DMS53 (cell line): ENCODE results near the gene MAMSTR.
A peak's percentile ranks its signal among the peaks of the same experiment; 100 is the strongest.
"Not testable (repeated sequence)": the region's sequence is repeated elsewhere in the genome, so short reads cannot be mapped to it uniquely, and the experiment has no call there.

Source experiments
- DNase-seq: peaks from one replicate; lab custom pipeline; 2025; lab: John Stamatoyannopoulos, UW

MAMSTR gene

GRCh38 chr19:48719263-48720171, at the start of gene MAMSTR:
MAMSTR (minus strand) TSS chr19:48719725; CDS start chr19:48719031, 694 bp downstream.
- DNase-seq, result no peak

GRCh38 chr19:48768994-48769713, 49.6 kb upstream of the MAMSTR start:
- no peak for DNase-seq

DNA sequence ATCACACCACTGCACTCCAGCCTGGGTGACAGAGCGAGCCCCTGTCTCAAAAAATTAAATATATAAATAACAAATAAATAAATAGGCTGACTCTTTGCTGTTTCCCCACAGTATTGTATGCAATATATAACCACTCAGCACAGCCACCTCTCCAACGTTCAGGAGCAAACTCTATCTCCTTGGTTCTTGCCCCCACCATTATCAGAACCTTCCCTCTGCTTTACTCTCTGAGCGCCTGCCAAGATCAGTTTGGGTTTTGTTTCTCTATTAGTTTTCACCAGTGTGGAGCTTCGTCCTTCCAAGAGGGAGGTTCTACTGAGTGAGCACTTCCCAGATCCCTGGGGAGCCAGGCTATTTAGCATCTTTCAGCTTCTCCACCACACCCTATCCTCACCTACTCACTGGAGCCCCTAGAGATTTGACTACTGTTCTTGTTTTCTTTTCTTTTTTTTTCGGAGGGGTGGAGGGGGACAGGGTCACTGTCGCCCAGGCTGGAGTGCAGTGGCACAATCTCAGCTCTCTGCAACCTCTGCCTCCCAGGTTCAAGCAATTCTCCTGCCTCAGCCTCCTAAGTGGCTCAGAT, 48.7 kb upstream of the MAMSTR start:
- DNase-seq, result not testable (repeated sequence)

DNA sequence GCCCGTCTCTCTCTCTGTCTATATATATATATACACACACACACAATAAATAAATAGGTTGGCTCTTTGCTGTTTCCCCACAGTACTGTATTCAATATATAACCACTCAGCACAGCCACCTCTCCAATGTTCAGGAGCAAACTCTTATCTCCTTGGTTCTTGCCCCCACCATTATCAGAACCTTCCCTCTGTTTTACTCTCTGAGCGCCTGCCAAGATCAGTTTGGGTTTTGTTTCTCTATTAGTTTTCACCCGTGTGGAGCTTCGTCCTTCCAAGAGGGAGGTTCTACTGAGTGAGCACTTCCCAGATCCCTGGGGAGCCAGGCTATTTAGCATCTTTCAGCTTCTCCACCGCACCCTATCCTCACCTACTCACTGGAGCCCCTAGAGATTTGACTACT, 46.3 kb upstream of the MAMSTR start:
- DNase-seq, result not testable (repeated sequence)

DNA sequence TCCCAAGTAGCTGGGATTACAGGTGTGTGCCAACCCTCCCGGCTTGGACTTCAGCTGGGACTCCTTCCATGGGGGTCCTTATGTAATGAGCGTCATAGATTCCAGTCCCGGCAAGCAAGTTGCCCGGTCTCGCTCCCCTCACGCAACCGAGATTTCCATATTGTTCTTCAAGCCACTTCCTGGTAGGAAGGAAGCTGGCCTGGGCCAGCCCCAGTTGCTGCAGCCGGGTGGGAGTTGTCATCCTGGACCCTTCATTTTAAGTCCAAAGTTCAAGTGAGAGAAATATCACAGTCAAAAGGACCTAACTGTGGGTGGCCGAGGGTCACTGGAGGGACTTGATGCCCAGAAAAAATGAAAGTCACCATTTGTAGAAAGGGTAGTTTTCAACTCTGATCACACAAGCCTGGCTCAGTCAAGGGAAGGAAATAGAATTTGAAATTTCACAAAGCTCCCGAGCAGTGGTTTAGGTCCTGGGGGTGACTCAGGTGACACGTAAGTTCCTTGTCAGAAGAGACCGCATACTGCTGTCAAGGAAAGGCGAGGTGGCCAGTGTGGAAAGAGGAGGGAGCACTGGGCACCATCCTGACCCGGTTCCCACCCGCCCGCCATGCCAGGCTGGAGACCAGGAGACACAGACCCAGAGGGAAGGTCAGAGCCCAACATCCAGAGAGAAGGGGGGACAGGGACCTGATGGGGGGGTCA, 41.1 kb upstream of the MAMSTR start:
- no peak for DNase-seq

GRCh38 chr19:48757741-48758144, 38.2 kb upstream of the MAMSTR start:
- no peak for DNase-seq

DNA sequence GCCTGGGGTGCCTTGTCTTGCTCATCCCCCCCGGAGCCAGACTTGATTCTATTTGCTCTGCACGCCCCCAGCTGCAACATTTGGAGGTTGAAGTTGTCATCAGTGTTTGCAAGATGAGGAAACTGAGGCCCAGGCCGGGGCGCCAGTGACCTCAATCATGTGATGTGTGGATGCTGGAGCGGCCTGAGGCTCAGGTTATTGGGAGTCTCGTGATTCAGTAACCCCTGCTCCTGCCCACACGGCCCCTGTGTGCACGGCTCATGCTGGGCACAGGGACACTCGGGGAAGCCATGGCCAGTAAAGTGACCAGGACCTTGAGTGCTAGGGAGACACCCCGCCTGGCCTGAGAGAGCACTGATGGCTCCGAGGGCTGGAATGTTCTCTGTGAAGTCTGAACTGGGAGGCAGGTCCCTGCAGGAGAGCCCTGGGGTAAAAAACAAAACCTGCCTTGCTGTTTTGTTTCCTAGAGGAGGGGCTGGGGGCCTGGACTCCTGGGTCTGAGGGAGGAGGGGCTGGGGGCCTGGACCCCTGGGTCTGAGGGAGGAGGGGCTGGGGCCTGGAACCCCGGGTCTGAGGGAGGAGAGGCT, 37.7 kb upstream of the MAMSTR start:
- DNase-seq, result no peak

DNA sequence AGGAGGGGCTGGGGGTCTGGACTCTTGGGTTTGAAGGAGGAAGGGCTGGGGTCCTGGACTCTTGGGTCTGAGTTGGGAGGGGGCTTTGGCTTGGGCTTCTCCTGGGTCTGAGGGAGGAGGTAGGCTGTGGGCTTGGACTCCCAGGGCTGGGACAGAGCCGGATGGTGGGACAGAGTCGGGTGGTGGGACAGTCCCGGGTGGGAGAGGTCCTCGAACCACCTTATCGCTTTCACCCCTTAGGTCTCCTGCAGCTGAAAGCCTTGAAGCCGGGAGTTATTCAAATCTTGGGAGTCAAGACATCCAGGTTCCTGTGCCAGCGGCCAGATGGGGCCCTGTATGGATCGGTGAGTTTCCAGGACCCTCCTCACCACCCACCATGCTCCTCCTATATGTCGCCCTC, 37.2 kb upstream of the MAMSTR start:
- no peak for DNase-seq

DNA sequence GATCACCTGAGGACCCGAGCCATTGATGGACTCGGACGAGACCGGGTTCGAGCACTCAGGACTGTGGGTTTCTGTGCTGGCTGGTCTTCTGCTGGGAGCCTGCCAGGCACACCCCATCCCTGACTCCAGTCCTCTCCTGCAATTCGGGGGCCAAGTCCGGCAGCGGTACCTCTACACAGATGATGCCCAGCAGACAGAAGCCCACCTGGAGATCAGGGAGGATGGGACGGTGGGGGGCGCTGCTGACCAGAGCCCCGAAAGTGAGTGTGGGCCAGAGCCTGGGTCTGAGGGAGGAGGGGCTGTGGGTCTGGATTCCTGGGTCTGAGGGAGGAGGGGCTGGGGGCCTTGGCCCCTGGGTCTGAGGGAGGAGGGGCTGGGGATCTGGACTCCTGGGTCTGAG, 36.7 kb upstream of the MAMSTR start:
- DNase-seq, result no peak

DNA sequence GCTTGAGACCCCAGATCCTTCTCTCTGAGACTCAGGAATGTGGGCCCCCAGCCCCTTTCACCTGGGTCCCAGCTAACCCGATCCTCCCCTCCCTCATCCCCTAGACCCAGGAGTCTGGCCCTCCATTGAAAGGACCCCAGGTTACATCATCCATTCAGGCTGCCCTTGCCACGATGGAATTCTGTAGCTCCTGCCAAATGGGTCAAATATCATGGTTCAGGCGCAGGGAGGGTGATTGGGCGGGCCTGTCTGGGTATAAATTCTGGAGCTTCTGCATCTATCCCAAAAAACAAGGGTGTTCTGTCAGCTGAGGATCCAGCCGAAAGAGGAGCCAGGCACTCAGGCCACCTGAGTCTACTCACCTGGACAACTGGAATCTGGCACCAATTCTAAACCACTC, 36.3 kb upstream of the MAMSTR start:
- no peak for DNase-seq

DNA sequence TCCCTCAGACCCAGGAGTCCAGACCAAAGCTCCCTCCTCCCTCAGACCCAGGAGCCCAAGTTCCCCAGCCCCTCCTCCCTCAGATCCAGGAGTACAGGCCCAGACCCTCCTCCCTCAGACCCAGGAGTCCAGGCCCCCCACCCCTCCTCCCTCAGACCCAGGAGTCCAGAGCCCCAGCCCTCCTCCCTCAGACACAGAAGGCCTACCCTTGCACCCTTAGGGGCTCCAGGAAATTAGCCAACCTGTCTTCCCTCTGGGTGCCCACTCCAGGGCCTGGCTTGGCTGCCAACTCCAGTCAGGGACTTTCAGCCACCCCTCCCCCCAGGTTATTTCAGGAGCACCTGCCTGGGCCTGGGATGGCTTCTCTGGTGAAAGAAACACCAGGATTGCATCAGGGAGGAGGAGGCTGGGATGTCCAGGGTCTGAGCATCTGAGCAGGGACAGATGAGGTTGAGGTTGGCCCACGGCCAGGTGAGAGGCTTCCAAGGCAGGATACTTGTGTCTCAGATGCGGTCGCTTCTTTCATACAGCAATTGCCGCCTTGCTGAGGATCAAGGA, 35.6 kb upstream of the MAMSTR start, which contains the start of gene FGF21:
FGF21 (plus strand) TSS at position 441 of the 558 bp plus-strand sequence. CDS start 713 bp downstream, outside the sequence.
- peak; percentile 71 for DNase-seq

DNA sequence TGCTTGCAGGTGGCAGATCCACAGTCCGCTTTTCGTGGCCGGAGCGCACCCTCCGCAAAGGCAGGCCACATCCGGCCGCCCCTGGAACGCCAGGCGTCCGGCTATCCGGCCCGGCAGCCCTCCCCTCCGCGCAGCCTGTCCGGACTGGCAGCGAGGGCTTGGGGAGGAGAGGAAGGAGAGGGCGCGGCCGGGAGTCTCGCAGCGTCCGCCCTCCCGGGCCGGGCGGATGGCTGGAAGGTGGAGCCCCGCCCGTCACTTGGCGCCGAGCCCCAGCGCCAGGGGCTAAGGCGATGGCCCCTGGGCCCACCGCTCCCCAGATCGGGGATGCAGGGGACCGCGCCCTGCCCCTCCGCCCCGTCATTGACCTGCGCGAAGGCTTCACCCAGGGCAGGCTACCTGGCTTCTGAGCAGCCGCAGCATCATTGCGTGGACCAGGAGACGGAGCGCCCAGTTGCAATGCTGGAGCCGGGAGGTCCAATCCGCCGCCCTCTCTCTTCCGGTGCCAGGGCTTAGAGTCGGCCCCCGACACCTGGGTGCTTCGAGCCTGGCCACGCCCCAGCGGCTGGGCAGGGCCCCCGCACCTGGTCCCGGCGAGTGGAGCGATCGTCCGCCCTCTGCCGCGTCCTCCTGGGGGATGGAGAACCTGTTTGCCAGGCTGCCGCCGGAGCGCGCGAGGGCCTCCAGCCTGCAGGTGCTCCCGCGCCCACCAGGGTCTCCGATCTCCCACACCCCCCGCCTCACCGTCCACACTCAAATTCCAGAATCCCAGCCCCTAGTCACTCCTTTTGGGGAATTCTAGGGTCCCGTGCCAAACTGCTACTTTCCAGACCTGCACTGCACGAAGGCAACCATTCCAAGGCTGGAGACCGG, 33.2 kb upstream of the MAMSTR start, which contains the start of gene FUT1:
FUT1 (minus strand) TSS at position 146 of the 870 bp plus-strand sequence. CDS start 1,360 bp downstream, outside the sequence.
- DNase-seq, result peak; percentile 99

DNA sequence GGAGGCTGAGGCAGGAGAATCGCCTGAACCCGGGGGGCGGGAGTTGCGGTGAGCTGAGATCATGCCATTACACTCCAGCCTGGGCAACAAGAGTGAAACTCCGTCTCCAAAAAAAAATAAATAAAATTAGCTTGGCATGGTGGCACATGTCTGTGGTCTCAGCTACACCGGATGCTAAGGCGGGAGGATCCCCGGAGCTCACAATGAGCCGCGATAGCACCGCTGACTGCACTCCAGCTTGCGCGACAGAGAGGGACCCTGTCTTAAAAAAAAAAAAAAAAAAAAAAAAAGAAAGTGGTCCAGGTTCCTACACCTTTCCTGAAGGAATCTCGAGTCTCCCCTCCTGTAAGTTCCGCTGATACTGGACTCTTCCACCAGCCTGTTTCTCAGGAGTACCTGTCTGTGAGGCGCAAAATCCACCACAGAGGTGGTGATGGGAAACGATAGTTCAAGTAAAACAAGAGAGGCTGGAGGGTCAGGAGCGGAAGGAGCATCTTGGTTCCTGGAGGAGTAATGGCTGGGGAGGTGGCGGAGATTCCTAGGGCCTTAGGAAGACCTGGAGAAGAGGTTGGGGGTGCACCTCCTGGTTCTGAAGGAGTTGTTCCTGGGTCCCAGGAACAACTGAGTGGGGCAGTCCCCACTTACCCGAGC, 32.4 kb upstream of the MAMSTR start:
- DNase-seq, result peak; percentile 69

GRCh38 chr19:48750771-48751504, 31.4 kb upstream of the MAMSTR start:
- DNase-seq, result no peak

DNA sequence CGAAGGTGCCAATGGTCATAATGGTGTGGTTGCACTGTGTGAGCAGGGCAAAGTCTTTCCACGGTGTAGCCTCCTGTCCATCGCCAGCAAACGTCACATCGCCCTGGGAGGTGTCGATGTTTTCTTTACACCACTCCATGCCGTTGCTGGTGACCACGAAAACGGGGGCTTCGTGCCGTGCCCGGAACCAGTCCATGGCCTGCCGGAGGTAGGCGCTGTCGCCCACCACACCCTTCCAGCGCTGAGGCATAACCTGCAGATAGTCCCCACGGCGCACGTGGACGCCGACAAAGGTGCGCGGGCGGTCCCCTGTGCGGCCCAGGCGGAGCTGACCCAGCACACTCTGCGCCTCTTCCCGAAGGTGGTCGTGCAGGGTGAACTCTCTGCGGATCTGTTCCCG, 30.8 kb upstream of the MAMSTR start:
- DNase-seq, result no peak

GRCh38 chr19:48749571-48750198, 30.2 kb upstream of the MAMSTR start:
- no peak for DNase-seq

- peak; percentile 78 for DNase-seq
These were observed 27.4 kb upstream of the MAMSTR start, which contains the start of gene IZUMO1 for GRCh38 chr19:48746738-48747575. IZUMO1 (minus strand) TSS chr19:48746909; CDS start chr19:48745859, 1,050 bp downstream.
